GM23338 (cell line): Measurements from ENCODE around the gene GIGYF1. TPM values are rescaled to one million over a fixed set of nuclear protein-coding genes. Genes with fewer than 3 reads are reported as not detected.

ENCODE experiments used
- ATAC-seq: fragments of 200-7000 bp; cut with Tn5 transposase; 3 replicates; pipeline ENCODE4 v1.9.1; 2020
- DNase-seq: peaks from one replicate; pipeline ENCODE4 v3.0.0-alpha.2; 2015; ENCODE audit warnings: low spot score
- H2AFZ ChIP-seq: fragments of 200-600 bp; sonication (generic); 2 replicates; pipeline ENCODE4 v1.8.0; 2016; ENCODE audit warnings: antibody characterized with exemption, mild to moderate bottlenecking, moderate library complexity
- H3F3A ChIP-seq: fragments of 200-600 bp; sonication (generic); replicated peaks from 2 replicates; pipeline ENCODE4 v1.8.0; 2017; ENCODE audit warnings: antibody characterized with exemption, mixed run types, low read depth
- H3K27ac ChIP-seq: fragments of 200-600 bp; sonication (generic); 2 replicates; pipeline ENCODE4 v1.6.1; 2016; ENCODE audit warnings: low read depth
- H3K27me3 ChIP-seq: fragments of 200-600 bp; sonication (generic); 2 replicates; pipeline ENCODE4 v1.8.0; 2016; ENCODE audit warnings: mild to moderate bottlenecking, mixed run types, moderate library complexity; ENCODE audit not compliant: insufficient read depth
- H3K36me3 ChIP-seq: fragments of 200-600 bp; sonication (generic); 2 replicates; pipeline ENCODE4 v1.8.0; 2016; ENCODE audit warnings: mild to moderate bottlenecking; ENCODE audit not compliant: insufficient read depth
- H3K4me1 ChIP-seq: fragments of 200-600 bp; sonication (generic); 2 replicates; pipeline ENCODE4 v1.8.0; 2016; ENCODE audit warnings: mild to moderate bottlenecking, moderate library complexity; ENCODE audit not compliant: insufficient read depth
- H3K4me2 ChIP-seq: fragments of 200-600 bp; sonication (generic); 2 replicates; pipeline ENCODE4 v1.7.1; 2017; ENCODE audit warnings: mixed run types
- H3K4me3 ChIP-seq: fragments of 200-600 bp; sonication (generic); 2 replicates; pipeline ENCODE4 v1.6.1; 2016; ENCODE audit warnings: mixed run types
- H3K79me2 ChIP-seq: fragments of 200-600 bp; sonication (generic); replicated peaks from 2 replicates; pipeline ENCODE4 v1.8.0; 2017; ENCODE audit warnings: mild to moderate bottlenecking; ENCODE audit not compliant: insufficient read depth
- H3K9me2 ChIP-seq: fragments of 200-600 bp; sonication (generic); 2 replicates; pipeline ENCODE4 v1.8.0; 2017; ENCODE audit not compliant: insufficient read depth
- H4K20me1 ChIP-seq: fragments of 200-600 bp; sonication (generic); replicated peaks from 2 replicates; pipeline ENCODE4 v1.8.0; 2017; ENCODE audit warnings: mild to moderate bottlenecking; ENCODE audit not compliant: insufficient read depth
- H3K27ac Mint-ChIP-seq: 2 replicates; pipeline ENCODE4 v1.8.0; 2020; ENCODE audit warnings: inconsistent platforms, mild to moderate bottlenecking, moderate library complexity, mixed read lengths
- H3K27me3 Mint-ChIP-seq: 3 replicates; pipeline ENCODE4 v1.8.0; 2022; ENCODE audit warnings: low read depth, mild to moderate bottlenecking, moderate library complexity, mixed read lengths, inconsistent platforms; ENCODE audit not compliant: insufficient read depth, poor library complexity
- H3K36me3 Mint-ChIP-seq: 3 replicates; pipeline ENCODE4 v1.8.0; 2021; ENCODE audit warnings: low read depth, mild to moderate bottlenecking, inconsistent platforms, moderate library complexity, mixed read lengths
- H3K4me1 Mint-ChIP-seq: 3 replicates; pipeline ENCODE4 v1.8.0; 2020; ENCODE audit warnings: mild to moderate bottlenecking, inconsistent platforms, mixed read lengths
- H3K4me3 Mint-ChIP-seq: 3 replicates; pipeline ENCODE4 v1.8.0; 2021; ENCODE audit warnings: moderate library complexity, mild to moderate bottlenecking, inconsistent platforms, mixed read lengths
- H3K9me3 Mint-ChIP-seq: 3 replicates; pipeline ENCODE4 v1.8.0; 2020; ENCODE audit warnings: moderate library complexity, mild to moderate bottlenecking, inconsistent platforms, mixed read lengths
- ETS1 ChIP-seq: IDR thresholded peaks from 2 replicates; pipeline ENCODE4 v1.6.1; 2016; ENCODE audit warnings: antibody characterized with exemption
- EZH2 ChIP-seq: fragments of 200-600 bp; sonication (generic); IDR thresholded peaks from one replicate; pipeline ENCODE4 v1.8.0; 2017; ENCODE audit warnings: antibody characterized with exemption, mild to moderate bottlenecking, low read depth; ENCODE audit not compliant: unreplicated experiment
- EZH2phosphoT487 ChIP-seq: fragments of 200-600 bp; sonication (generic); IDR thresholded peaks from one replicate; pipeline ENCODE4 v1.8.1; 2018; ENCODE audit warnings: antibody characterized with exemption; ENCODE audit not compliant: unreplicated experiment
- JUNB ChIP-seq: IDR thresholded peaks from one replicate; pipeline ENCODE4 v1.6.1; 2016; ENCODE audit warnings: antibody characterized with exemption; ENCODE audit not compliant: unreplicated experiment
- NANOG ChIP-seq: IDR thresholded peaks from 2 replicates; pipeline ENCODE4 v1.6.1; 2016; ENCODE audit warnings: antibody characterized with exemption, borderline replicate concordance
- POLR2AphosphoS5 ChIP-seq: IDR thresholded peaks from 2 replicates; pipeline ENCODE4 v1.6.1; 2016; ENCODE audit warnings: antibody characterized with exemption, low read depth
- REST ChIP-seq: IDR thresholded peaks from one replicate; pipeline ENCODE4 v1.6.1; 2018; ENCODE audit warnings: antibody characterized with exemption; ENCODE audit not compliant: unreplicated experiment
- ZNF114 ChIP-seq: fragments of 250-450 bp; sonication (Bioruptor Pico); IDR thresholded peaks from 2 replicates; pipeline ENCODE4 v1.5.0; 2020; ENCODE audit warnings: mild to moderate bottlenecking, moderate library complexity
- ZNF331 ChIP-seq: fragments of 250-450 bp; sonication (Bioruptor Pico); IDR thresholded peaks from 2 replicates; pipeline ENCODE4 v1.5.0; 2020; ENCODE audit warnings: low read depth, mild to moderate bottlenecking, moderate library complexity
- ZNF462 ChIP-seq: fragments of 250-450 bp; sonication (Bioruptor Pico); IDR thresholded peaks from 2 replicates; pipeline ENCODE4 v1.5.0; 2020; ENCODE audit warnings: mild to moderate bottlenecking, moderate library complexity
- polyA plus RNA-seq: library from polyadenylated mRNA; unstranded; fragments of >200 nt; fragmentation: Nextera tagmentation; extraction: Ambion mirVana; gene quantifications from 2 replicates; pipeline ENCODE4 v1.2.1, GENCODE V29; 2016
- total RNA-seq: library from RNA; depleted of rRNA; stranded (reverse); fragments of >200 nt; shearing (Covaris generic); gene quantifications from 2 replicates; pipeline ENCODE4 v1.2.3, GENCODE V29; 2014

Gene GIGYF1
- total and polyA plus RNA-seq, 2 experiments from 2014 or later: 40.4 to 69.8 TPM

- TF ChIP-seq REST: no peak
- TF ChIP-seq JUNB: no peak
- no peak for TF ChIP-seq POLR2AphosphoS5
- TF ChIP-seq EZH2phosphoT487: no peak
- TF ChIP-seq NANOG: no peak
- TF ChIP-seq EZH2: no peak
These were observed 7.2 kb downstream of the GIGYF1 start (continued) for GRCh38 chr7:100686822-100687211.

- peaks cover 15% of the 10 kb centered on the region for H3K27me3 Mint-ChIP-seq
- peaks cover 16% of the 10 kb centered on the region; the same call in 1 of the 2 replicates for H3F3A ChIP-seq
- TF ChIP-seq ZNF462 (CRISPR knock-in tag): no peak
- TF ChIP-seq EZH2phosphoT487: no peak
- TF ChIP-seq EZH2: no peak
- no peak for TF ChIP-seq ETS1
- no peak for TF ChIP-seq ZNF331 (CRISPR knock-in tag)
- TF ChIP-seq REST: no peak
- TF ChIP-seq POLR2AphosphoS5: no peak
- TF ChIP-seq ZNF114 (CRISPR knock-in tag): no peak
These were observed 7.7 kb downstream of the GIGYF1 start for GRCh38 chr7:100686201-100686821.

More at GRCh38 chr7:100686201-100686821, 7.7 kb downstream of the GIGYF1 start:
- peaks cover 69% of the 10 kb centered on the region for H3K36me3 Mint-ChIP-seq
- Histone ChIP-seq H3K4me3 (no peak overlapping the region), H3K4me2 (no peak overlapping the region), H3K27me3 (no peaks in the 10 kb centered on the region), H2AFZ (no peak overlapping the region), H3K79me2 (peaks cover 36% of the 10 kb centered on the region), H3K4me1 (peaks cover 8% of the 10 kb centered on the region; the same call in 1 of the 2 replicates), H4K20me1 (peaks cover 30% of the 10 kb centered on the region), H3K36me3 (peaks cover 9% of the 10 kb centered on the region), H3K27ac (no peak overlapping the region), H3K9me2 (no peaks in the 10 kb centered on the region)
- H3K4me3 Mint-ChIP-seq: no peak overlapping the region
- ATAC-seq (no peak), DNase-seq (no peak)
- peaks cover 14% of the 10 kb centered on the region for H3K4me1 Mint-ChIP-seq
- H3K27ac Mint-ChIP-seq: no peak overlapping the region
- H3K9me3 Mint-ChIP-seq: no peaks in the 10 kb centered on the region
